H9 (cell line): ENCODE results near the gene SF3A2. TPM values are rescaled to one million over a fixed set of nuclear protein-coding genes. Genes with fewer than 3 reads are reported as not detected.

ENCODE experiments used
- DNase-seq: peaks from one replicate; pipeline ENCODE4 v3.0.0-alpha.2; 2017
- H2AFZ ChIP-seq: one replicate; pipeline ENCODE4 v1.6.1; 2013; ENCODE audit warnings: mild to moderate bottlenecking, low read length, control low read depth, moderate library complexity
- H2AK5ac ChIP-seq: 2 replicates; pipeline ENCODE4 v1.6.1; 2013; ENCODE audit warnings: low read length, control low read depth, mixed read lengths; ENCODE audit not compliant: insufficient read length
- H2BK120ac ChIP-seq: one replicate; pipeline ENCODE4 v1.6.1; 2013; ENCODE audit warnings: low read depth, mild to moderate bottlenecking, low read length, control low read depth, inconsistent platforms; ENCODE audit not compliant: poor library complexity, severe bottlenecking
- H2BK12ac ChIP-seq: 2 replicates; pipeline ENCODE4 v1.6.1; 2013; ENCODE audit warnings: low read length, control low read depth, mixed read lengths, low read depth; ENCODE audit not compliant: insufficient read length
- H2BK15ac ChIP-seq: 2 replicates; pipeline ENCODE4 v1.6.1; 2013; ENCODE audit warnings: low read depth, low read length, control low read depth
- H2BK20ac ChIP-seq: one replicate; pipeline ENCODE4 v1.6.1; 2013; ENCODE audit warnings: low read depth, mild to moderate bottlenecking, low read length, control low read depth, inconsistent platforms; ENCODE audit not compliant: poor library complexity, severe bottlenecking
- H2BK5ac ChIP-seq: 2 replicates; pipeline ENCODE4 v1.6.1; 2013; ENCODE audit warnings: low read length, control low read depth, mixed read lengths; ENCODE audit not compliant: insufficient read length
- H3K14ac ChIP-seq: 2 replicates; pipeline ENCODE4 v1.6.1; 2013; ENCODE audit warnings: low read length, control low read depth; ENCODE audit not compliant: insufficient read depth
- H3K18ac ChIP-seq: 2 replicates; pipeline ENCODE4 v1.6.1; 2013; ENCODE audit warnings: low read depth, mild to moderate bottlenecking, mixed read lengths, low read length, control low read depth; ENCODE audit not compliant: insufficient read length
- H3K23ac ChIP-seq: 2 replicates; pipeline ENCODE4 v1.6.1; 2013; ENCODE audit warnings: low read length, control low read depth, mixed read lengths, low read depth; ENCODE audit not compliant: insufficient read length
- H3K23me2 ChIP-seq: 2 replicates; pipeline ENCODE4 v1.6.1; 2013; ENCODE audit warnings: low read depth, mild to moderate bottlenecking, mixed read lengths, low read length, control low read depth; ENCODE audit not compliant: insufficient read length, poor library complexity, severe bottlenecking
- H3K27ac ChIP-seq: 2 replicates; pipeline ENCODE4 v1.5.1; 2013; ENCODE audit warnings: low read length, control low read depth, mixed read lengths, low read depth; ENCODE audit not compliant: insufficient read length
- H3K27me3 ChIP-seq: 2 replicates; pipeline ENCODE4 v1.6.1; 2013; ENCODE audit warnings: low read length, control low read depth, inconsistent platforms; ENCODE audit not compliant: insufficient read depth
- H3K4ac ChIP-seq: 2 replicates; pipeline ENCODE4 v1.6.1; 2013; ENCODE audit warnings: low read depth, mild to moderate bottlenecking, control low read depth, inconsistent platforms, low read length, moderate library complexity
- H3K4me1 ChIP-seq: 2 replicates; pipeline ENCODE4 v1.6.1; 2013; ENCODE audit warnings: low read length, control low read depth, inconsistent platforms; ENCODE audit not compliant: insufficient read depth
- H3K4me2 ChIP-seq: 2 replicates; pipeline ENCODE4 v1.6.1; 2013; ENCODE audit warnings: low read length, control low read depth, mixed read lengths; ENCODE audit not compliant: insufficient read length, insufficient read depth
- H3K56ac ChIP-seq: 2 replicates; pipeline ENCODE4 v1.6.1; 2013; ENCODE audit warnings: low read depth, mild to moderate bottlenecking, mixed read lengths, low read length, control low read depth; ENCODE audit not compliant: insufficient read length
- H3K79me1 ChIP-seq: 2 replicates; pipeline ENCODE4 v1.6.1; 2013; ENCODE audit warnings: low read depth, mild to moderate bottlenecking, moderate library complexity, low read length, control low read depth, inconsistent platforms; ENCODE audit not compliant: insufficient read depth, poor library complexity, severe bottlenecking
- H3K79me2 ChIP-seq: 2 replicates; pipeline ENCODE4 v1.6.1; 2013; ENCODE audit warnings: low read length, control low read depth, inconsistent platforms; ENCODE audit not compliant: insufficient read depth
- H3K9ac ChIP-seq: 2 replicates; pipeline ENCODE4 v1.6.1; 2013; ENCODE audit warnings: low read length, control low read depth, mixed read lengths; ENCODE audit not compliant: insufficient read length; ENCODE audit errors: extremely low read depth
- H3K9me3 ChIP-seq: one replicate; pipeline ENCODE4 v1.6.1; 2013; ENCODE audit warnings: low read depth, low read length, inconsistent platforms; ENCODE audit not compliant: control insufficient read depth
- H3T11ph ChIP-seq: one replicate; pipeline ENCODE4 v1.6.1; 2013; ENCODE audit warnings: mild to moderate bottlenecking, low read length, control low read depth, inconsistent platforms
- H4K20me1 ChIP-seq: one replicate; pipeline ENCODE4 v1.6.1; 2013; ENCODE audit not compliant: control insufficient read depth, insufficient read length, insufficient read depth
- H4K5ac ChIP-seq: 2 replicates; pipeline ENCODE4 v1.6.1; 2013; ENCODE audit warnings: low read depth, mild to moderate bottlenecking, mixed read lengths, low read length, control low read depth; ENCODE audit not compliant: insufficient read length
- H4K8ac ChIP-seq: replicated peaks from 2 replicates; pipeline ENCODE4 v1.6.1; 2013; ENCODE audit warnings: low read length, control low read depth, mixed read lengths, low read depth; ENCODE audit not compliant: insufficient read length
- H4K91ac ChIP-seq: 2 replicates; pipeline ENCODE4 v1.6.1; 2013; ENCODE audit warnings: low read depth, mild to moderate bottlenecking, moderate library complexity, mixed read lengths, low read length, control low read depth; ENCODE audit not compliant: insufficient read length
- H3K27ac Mint-ChIP-seq, 3 experiments: 2 replicates in 2 of 3; 3 replicates in 1 of 3; pipeline ENCODE4 v1.8.0; 2020 to 2021; ENCODE audit warnings: mixed read lengths in 3 of 3, mild to moderate bottlenecking in 1 of 3, moderate library complexity in 1 of 3
- H3K27me3 Mint-ChIP-seq: 2 replicates; pipeline ENCODE4 v1.8.0; 2021; ENCODE audit warnings: low read depth, mild to moderate bottlenecking, moderate library complexity, mixed read lengths
- H3K36me3 Mint-ChIP-seq, 3 experiments: 2 replicates in 2 of 3; 3 replicates in 1 of 3; pipeline ENCODE4 v1.8.0; 2020 to 2021; ENCODE audit warnings: low read depth in 3 of 3, mixed read lengths in 3 of 3; ENCODE audit not compliant: insufficient read depth in 1 of 3
- H3K4me1 Mint-ChIP-seq, 2 experiments: 2 replicates each; pipeline ENCODE4 v1.8.0; 2020; ENCODE audit warnings: mixed read lengths in 2 of 2
- H3K4me3 Mint-ChIP-seq, 2 experiments: 2 replicates in 1 of 2; 3 replicates in 1 of 2; pipeline ENCODE4 v1.8.0; 2020 to 2021; ENCODE audit warnings: mild to moderate bottlenecking in 2 of 2, mixed read lengths in 2 of 2, moderate library complexity in 1 of 2
- H3K9me3 Mint-ChIP-seq, 2 experiments: 2 replicates in 1 of 2; 3 replicates in 1 of 2; pipeline ENCODE4 v1.8.0; 2020; ENCODE audit warnings: mild to moderate bottlenecking in 2 of 2, mixed read lengths in 2 of 2, moderate library complexity in 1 of 2
- WGBS: extraction: QIAGEN DNeasy Blood & Tissue Kit; methylation state at CpG from one replicate; pipeline ENCODE4 v1.1.7; 2013; ENCODE audit warnings: missing lambda C conversion rate, low lambda C conversion rate, mixed read lengths; ENCODE audit not compliant: insufficient read length; ENCODE audit errors: extremely low coverage; 5-methylcytosine and 5-hydroxymethylcytosine counted together
- total RNA-seq: library from RNA; stranded (reverse); gene quantifications from 2 replicates; pipeline ENCODE4 v1.2.1, GENCODE V29; 2021
- TF ChIP-seq, protein P1 (sequence below): fragments of 200-600 bp; sonication (generic); conservative IDR thresholded peaks from 3 replicates; pipeline ENCODE4 v1.8.0; 2021; ENCODE audit warnings: antibody characterized with exemption, mild to moderate bottlenecking

Gene SF3A2
- total RNA-seq, 1 experiment from 2014 or later: 166 TPM

DNA sequence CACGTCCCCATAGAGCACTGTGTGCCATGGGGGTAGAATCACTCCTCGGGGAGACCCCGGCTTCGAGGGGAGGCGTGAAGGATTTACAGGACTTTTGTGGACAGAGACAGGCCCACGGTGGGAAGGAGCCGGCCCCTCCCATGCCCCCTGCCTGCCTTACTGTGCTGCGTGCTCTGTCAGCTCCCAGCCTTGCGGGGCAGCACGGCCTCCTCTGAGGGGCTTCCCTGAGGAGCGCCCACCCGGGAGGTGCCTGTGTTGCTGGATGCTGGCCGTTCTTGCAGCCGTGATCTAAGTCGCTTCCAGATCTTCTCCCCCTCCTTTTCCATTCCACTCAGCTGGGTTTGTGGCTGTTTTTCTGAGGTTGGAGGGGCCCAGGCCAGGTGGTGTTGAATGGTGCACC, 29.6 kb upstream of the SF3A2 start:
- H3K9ac ChIP-seq: no peak overlapping the region
- no peak overlapping the region for H2BK20ac ChIP-seq
- no peak overlapping the region for H4K8ac ChIP-seq
- no peaks in the 10 kb centered on the region for H3K79me1 ChIP-seq
- no peak overlapping the region for H3K4me2 ChIP-seq
- Mint-ChIP-seq H3K4me3 (no peak overlapping the region), H3K27ac (peak overlapping the region in 1 of 3 experiments; percentile 77; a peak in 2 of 7 replicates), H3K4me1 (no peaks in the 10 kb centered on the region), H3K36me3 (peaks cover 18 to 39% (median 35%) of the 10 kb centered on the region in 3 experiments), H3K27me3 (no peaks in the 10 kb centered on the region), H3K9me3 (no peaks in the 10 kb centered on the region)
- H2BK15ac ChIP-seq: no peak overlapping the region
- no peaks in the 10 kb centered on the region for H3K79me2 ChIP-seq
- no peak overlapping the region for H3K14ac ChIP-seq
- no peak overlapping the region for H4K5ac ChIP-seq
- H3K4me1 ChIP-seq: no peaks in the 10 kb centered on the region
- no CpG with 5 or more reads among the region's 15 CpGs for WGBS
- no peak overlapping the region for H2BK12ac ChIP-seq
- no peak overlapping the region for H2BK5ac ChIP-seq
- H3K27me3 ChIP-seq: no peaks in the 10 kb centered on the region
- H3K9me3 ChIP-seq: no peaks in the 10 kb centered on the region
- TF ChIP-seq, protein P1, sequence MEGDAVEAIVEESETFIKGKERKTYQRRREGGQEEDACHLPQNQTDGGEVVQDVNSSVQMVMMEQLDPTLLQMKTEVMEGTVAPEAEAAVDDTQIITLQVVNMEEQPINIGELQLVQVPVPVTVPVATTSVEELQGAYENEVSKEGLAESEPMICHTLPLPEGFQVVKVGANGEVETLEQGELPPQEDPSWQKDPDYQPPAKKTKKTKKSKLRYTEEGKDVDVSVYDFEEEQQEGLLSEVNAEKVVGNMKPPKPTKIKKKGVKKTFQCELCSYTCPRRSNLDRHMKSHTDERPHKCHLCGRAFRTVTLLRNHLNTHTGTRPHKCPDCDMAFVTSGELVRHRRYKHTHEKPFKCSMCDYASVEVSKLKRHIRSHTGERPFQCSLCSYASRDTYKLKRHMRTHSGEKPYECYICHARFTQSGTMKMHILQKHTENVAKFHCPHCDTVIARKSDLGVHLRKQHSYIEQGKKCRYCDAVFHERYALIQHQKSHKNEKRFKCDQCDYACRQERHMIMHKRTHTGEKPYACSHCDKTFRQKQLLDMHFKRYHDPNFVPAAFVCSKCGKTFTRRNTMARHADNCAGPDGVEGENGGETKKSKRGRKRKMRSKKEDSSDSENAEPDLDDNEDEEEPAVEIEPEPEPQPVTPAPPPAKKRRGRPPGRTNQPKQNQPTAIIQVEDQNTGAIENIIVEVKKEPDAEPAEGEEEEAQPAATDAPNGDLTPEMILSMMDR: no peak
- H2AK5ac ChIP-seq: no peak overlapping the region
- no peak overlapping the region for H3K56ac ChIP-seq
- no peak overlapping the region for H3T11ph ChIP-seq
- no peak overlapping the region for H3K4ac ChIP-seq
- no peak overlapping the region for H2BK120ac ChIP-seq
- H4K91ac ChIP-seq: no peak overlapping the region
- H3K23me2 ChIP-seq: no peaks in the 10 kb centered on the region
- H2AFZ ChIP-seq: no peak overlapping the region
- no peak for DNase-seq
- no peak overlapping the region for H3K18ac ChIP-seq
- no peak overlapping the region for H3K23ac ChIP-seq
- no peak overlapping the region for H3K27ac ChIP-seq
- H4K20me1 ChIP-seq: no peaks in the 10 kb centered on the region
